GM18870 (cell line): ENCODE data around the gene PIGL.
"Not testable (repeated sequence)": the region's sequence is repeated elsewhere in the genome, so short reads cannot be mapped to it uniquely, and the experiment has no call there.

Experiments used
- ATAC-seq: cut with Tn5 transposase; IDR thresholded peaks from one replicate; pipeline ENCODE4 v1.9.1; 2021; ENCODE audit warnings: moderate library complexity; ENCODE audit not compliant: unreplicated experiment

Gene PIGL

DNA sequence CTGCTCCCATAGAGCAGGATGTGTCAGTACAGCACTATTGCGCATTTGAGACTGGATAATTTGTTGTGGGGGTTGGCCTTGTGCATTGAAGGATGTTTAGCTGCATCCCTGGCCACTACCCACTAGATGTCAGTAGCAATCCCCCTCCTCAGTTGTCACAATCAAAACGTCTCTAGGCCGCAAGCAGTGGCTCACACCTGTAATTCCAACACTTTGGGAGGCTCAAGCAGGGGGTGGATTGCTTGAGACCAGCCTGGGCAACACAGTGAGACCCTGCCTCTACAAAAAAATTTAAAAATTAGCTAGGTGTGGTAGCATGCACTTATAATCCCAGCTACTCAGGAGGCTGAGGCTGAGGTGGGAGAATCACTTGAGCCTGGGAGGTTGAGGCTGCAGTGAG is 87.8 kb downstream of the PIGL start:
- no peak for ATAC-seq

DNA sequence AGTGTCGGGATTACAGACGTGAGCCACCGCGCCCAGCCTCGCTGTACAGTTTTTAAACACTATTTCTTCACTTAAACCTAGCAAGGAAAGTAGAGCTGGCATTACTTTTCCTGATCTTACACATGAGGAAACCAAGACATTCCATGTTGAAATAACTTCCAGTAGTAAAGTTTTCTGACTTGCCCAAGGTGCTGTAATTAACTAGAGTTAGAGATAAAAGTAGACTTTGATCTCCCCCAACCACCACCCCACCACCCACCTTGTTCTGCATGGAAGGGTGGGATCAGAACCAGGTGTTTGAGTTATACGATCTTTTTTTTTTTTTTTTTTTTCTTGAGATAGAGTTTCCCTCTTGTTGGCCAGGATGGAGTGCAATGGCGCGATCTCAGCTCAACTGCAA is 89.2 kb downstream of the PIGL start:
- no peak for ATAC-seq

DNA sequence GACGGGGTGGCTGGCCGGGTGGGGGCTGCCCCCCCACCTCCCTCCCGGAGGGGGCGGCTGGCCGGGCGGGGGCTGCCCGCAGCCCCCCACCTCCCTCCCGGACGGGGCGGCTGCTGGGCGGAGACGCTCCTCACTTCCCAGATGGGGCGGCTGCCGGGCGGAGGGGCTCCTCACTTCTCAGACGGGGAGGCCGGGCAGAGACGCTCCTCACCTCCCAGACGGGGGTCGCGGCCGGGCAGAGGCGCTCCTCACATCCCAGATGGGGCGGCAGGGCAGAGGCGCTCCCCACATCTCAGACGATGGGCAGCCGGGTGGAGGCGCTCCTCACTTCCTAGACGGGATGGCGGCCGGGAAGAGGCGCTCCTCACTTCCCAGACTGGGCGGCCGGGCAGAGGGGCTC is 95.1 kb downstream of the PIGL start:
- ATAC-seq = not testable (repeated sequence)

DNA sequence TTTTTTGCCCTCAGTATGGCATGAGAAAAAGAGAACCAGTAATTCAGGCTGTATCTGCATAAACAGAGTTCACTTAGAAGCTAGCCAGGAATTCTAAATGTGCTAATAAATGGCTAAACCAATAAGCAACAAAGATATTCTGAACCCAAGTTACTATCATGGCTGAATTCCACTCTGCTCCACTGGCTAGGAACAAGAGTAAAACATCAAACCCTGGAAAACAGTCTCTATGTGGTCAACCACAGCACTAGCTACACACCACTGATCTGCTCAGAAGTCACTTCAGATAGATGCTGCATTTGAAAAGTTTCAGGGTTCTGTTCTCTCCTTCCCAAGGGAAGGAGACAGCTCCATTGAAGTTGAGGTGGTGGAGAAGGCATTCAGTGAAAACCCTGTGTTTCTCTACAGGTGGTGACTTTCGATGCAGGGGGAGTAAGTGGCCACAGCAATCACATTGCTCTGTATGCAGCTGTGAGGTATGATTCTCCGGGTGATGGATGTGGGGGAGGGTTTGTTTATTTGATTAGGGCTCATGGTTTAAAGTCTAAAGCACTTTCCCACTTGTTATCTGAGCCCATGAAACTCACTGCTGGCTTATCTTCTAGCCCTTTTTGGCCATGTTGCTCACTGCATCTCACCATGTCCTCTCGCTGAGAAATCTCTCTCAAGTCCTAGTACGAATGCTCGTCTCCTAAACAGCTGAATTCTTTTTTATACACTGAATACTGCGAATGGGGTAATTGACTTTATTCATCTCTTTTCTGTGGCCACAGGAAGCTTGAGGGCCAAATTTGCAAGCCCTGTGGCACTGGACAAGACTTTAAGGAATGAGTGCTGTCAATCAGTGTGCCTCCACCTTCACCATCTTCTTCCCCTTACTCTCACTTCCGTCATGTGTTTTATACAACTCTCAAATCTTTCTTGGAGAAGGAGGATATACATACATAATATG is 96.4 kb downstream of the PIGL start:
- ATAC-seq = no peak

DNA sequence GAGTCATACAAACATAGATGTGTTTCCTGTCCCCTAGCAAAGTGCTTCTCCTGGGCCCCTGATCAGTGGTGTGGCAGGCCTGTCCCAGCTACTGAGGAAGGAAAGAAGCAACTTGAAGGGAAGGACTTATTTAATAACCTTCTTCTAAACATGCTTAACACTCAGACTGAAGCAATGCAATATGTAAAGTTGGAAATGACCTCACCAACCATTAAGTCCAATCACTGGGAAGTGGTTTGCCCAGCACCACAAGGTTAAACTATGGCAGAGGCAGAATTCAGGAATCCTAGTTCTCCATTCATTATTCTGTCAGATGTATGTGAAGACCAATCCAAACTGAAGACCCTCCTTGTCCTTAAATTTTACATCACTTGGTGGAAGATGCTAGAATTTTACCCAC is 97.2 kb downstream of the PIGL start:
- no peak for ATAC-seq

DNA sequence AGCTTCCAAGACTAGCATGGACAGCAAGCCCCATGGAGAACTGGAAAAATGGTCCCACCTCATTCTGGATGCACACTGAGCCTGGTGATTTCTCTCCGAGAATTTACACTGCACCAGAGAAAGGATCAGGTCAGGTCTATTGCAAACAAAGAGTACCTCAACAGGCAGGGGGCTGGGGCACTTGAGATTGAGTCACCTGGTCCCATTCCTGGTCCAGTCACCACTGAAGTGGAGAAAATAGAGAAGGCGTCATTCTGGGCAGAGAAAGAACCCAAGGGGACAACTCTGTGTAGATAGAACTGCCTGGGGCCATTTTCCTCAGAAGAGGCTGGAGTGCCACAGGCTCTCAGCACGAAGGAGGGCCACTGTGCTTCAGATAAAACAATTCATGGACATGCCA is 97.8 kb downstream of the PIGL start:
- ATAC-seq = no peak

DNA sequence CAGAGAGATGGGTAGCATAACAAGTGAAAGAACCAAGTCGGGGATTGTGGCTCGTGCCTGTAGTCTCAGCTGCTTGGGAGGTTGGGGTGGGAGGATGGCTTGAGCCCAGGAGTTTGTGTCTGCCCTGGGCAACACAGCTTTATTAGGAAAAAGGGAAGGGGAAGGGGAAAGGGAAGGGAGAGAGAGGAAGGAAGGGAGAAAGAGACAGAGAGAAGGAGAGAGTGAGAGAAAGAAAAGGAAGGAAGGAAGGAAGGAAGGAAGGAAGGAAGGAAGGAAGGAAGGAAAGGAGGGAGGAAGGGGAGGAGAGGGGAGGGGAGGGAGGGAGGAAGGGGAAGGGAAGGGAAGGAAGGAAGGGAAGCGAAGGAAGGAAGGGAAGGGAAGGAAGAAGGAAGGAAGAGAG is 103.0 kb downstream of the PIGL start:
- no peak for ATAC-seq

DNA sequence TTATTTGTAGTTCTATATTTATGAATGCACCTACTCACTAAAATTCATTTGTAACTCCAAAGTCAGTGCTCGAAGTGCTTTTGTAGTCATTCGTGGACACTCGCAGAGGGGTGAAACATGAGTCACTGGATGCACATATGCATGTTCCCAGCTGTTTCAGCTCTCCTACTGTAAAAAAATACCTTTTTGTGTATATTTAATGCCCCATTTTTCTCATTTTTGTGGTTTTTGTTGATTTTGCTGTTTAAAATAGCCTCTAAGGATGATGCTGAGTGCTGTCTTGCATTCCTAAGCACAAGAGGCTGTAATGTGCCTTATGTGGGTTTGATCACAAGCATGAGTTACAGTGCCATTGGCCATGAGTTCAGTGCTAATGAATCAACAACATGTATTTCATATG is 105.6 kb downstream of the PIGL start:
- no peak for ATAC-seq

DNA sequence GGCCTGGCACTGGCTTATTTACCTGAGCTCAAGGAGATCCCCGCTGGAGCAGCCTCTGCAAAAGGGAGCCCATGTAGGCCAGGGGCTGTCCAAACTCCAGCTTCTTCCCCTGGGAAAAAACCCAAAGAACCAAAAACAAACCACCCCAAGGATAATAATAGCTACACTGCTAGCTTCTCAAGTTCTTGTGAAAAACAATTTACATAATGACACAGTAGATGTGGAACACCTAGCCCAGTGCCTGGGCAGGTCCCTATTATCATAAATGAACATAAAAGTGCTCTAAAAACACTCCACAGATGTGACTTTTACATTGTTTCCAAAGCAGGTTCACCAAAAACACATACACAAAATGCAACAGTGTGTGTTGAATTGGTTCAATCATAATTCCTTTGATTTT is 109.0 kb downstream of the PIGL start:
- no peak for ATAC-seq

DNA sequence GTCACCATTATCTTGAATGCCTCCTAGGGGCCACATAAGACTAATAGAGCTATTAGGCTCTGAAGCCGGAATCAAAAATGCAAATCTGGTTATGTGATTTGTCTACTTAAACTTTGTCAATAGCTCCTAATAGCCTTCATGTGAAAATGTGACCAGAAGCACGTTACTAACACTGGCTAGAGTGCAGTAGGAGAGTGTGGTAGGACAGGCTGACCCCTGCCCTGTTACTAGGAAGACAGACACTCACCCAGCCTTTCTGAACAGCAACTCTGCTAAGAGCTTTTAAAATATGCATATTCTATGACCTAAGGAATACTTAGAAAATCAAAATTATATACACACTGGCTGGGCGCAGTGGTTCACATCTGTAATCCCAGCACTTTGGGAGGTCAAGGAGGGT is 110.0 kb downstream of the PIGL start:
- ATAC-seq = no peak

DNA sequence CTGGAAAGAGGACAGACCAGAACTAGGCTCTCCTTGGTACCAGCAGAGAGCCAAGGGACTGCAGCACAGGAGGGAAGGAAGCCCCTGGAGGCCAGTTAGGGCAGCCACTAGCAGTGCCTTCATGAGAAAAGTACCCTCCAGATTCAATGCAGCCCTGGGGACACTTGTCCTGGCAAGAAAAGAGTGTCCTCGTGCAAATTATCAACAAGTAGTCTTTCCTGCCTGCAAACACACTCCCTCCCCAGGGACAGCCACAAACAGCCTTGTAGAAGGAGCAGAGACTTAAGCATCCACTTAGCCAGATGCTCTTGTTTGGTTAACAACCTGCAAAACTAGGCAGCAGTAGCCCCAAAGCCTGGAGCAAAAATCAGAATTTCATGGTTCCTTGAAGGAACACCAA is 112.0 kb downstream of the PIGL start:
- ATAC-seq = no peak

DNA sequence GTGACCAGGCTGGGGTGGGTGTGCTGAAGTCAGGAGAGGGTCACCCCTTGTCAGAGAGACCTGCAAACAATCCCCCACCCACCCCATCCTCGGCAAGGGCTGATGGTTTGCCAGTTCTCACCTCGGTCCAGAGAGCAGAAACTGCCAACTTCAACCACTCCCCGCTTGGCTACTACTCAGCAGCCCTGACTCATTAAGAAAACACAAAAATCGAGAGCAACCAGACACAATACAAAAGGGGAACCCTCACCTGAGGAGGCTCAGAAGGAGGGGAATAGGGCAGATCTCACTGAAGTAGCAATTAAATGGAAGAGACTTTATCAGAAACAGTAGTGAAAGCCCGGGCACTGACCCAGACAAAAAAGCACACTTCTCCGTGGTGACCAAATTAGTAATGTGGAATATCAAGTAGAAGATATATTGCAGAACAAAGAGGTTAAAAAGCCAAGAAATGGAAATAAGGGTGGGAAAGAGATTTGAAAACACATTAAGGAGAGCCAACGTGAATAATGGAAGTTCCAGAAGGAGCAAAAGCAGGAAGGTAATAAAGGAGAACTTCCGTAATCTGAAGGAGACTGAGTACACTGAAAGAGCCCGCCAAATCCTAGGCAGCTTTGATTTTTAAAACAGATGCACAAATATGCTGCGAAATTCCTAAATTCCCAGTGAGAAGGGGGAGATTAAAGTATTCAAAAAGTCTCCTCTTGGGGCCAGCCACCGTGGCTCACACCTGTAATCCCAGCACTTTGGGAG is 112.7 kb downstream of the PIGL start:
- ATAC-seq = no peak

DNA sequence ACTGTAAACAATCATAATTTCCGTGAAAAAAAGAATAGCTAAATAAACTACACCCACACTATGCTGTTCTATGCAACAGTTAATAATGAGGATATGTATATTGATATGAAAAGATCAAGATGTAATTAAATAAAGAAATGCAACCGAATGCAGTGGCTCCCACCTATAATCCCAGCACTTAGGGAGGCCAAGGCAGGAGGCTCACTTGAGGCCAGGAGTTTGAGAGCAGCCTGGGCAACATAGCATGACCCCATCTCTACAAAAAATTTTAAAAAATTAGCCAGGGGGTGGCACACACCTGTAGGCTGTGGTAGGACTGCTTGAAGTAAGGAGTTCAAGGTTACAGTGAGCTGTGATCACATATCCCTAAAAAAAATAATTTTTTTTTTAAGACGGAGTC is 121.4 kb downstream of the PIGL start:
- no peak for ATAC-seq

DNA sequence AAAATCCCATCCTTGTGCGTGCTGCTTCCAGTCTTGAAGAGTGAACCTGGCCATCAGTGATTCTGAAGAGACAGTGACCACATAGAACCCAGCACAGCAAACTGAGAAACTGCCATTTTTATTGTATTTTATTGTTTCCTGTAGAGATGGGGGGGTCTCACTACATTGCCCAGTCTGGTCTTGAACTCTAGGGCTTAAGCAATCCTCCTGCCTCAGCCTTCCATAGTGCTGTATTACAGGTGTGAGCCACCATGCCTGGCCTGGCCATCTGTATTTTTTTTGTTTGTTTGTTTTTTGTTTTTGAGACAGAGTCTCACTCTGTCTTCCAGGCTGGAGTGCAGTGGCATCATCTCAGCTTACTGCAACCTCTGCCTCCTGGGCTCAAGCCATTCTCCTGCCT is 122.4 kb downstream of the PIGL start:
- no peak for ATAC-seq

DNA sequence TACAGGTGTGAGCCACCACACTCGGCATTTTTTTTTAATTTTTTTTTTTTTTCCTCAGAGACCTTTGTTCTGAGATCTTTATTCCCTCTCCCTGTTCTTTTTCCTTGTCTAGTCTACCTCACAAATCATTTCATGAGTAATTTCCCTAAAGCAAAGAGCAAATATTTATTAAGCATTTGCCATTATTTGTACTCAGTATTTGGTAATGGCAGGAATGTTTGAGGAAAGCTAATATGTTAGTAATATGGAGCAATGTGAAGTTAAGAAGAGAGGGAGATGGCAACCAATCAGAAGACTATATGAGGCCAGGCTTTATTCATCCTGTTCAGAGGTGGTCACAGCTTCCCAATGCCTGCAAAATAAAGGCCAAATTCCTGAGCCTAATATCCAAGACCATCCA is 122.9 kb downstream of the PIGL start:
- ATAC-seq = no peak

DNA sequence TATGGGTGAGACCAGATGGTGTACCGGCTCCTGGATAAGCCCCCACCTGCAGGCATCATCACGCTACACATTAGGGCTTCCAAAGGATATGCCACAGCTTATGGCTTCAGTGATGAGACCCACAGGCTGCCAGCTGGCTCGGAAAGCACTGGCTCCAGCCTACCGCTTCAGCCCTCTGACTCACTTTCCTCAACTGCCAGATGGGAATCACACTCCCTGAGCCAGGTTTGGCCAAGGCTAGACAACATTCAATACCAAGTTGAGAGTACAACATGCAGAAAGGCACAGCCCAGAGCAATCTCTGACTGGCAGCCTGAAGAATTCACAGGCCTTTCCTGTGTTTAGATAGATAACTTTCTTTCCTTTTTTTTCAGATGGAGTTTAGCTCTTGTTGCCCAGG is 126.0 kb downstream of the PIGL start:
- ATAC-seq = no peak

DNA sequence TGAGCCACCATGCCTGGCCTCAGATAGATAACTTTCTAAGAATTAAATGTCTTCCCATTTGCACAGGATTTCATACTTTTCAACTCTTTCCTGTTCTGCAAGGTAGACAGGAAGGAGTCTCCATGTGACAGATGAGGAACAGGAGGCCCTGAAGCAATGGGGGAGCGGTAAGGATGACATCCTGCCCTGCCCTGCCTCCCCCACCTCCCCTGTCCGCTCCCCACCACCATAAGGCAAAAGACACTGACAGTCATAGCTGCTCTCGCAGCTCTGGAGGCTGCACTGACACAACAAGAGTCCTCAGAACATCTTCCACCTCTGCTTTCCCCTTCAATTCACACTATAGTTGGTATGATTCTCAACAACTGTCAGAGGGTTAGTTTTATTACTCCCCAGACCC is 126.6 kb downstream of the PIGL start:
- no peak for ATAC-seq

DNA sequence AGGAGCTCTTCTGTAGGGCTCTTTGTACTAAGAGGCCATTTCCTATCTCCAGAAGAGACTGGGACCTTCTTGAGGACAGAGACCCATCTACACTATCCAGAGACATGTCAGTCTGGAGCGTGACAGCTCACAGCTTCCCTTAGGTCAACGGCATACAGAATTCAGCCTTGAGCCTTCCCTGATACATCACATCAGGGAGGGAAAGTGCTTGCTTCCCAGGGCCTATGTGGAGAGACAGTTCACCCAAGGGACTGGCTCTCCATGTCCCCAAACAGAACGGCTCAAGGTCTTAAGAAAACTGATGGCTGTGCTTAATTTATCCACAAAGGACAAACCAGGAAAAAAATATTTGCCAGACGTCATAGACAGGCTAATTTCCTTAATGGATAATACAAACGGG is 128.6 kb downstream of the PIGL start:
- ATAC-seq = no peak

DNA sequence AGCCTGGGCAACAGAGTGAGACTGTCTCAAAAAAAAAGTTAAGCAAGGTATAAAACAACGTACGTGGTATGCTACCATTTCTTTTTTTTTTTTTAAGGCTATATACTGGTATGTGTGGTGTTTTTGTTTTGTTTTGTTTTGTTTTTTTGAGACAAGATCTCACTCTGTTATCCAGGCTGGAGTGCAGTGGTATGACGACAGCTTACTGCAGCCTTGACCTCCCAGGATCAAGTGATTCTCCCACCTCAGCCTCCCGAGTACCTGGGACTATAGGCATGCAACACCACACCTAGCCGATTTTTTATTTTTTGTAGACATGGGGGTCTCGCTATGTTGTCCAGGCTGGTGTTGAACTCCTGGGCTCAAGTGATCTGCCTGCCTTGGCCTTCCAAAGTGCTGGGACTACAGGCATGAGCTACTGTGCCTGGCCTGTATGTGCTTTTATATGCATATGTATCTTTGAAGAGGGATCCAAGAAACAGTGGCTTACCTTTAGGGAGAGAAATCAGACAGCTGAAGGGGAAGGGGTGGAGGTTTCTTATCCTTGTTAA is 129.8 kb downstream of the PIGL start:
- ATAC-seq = no peak

DNA sequence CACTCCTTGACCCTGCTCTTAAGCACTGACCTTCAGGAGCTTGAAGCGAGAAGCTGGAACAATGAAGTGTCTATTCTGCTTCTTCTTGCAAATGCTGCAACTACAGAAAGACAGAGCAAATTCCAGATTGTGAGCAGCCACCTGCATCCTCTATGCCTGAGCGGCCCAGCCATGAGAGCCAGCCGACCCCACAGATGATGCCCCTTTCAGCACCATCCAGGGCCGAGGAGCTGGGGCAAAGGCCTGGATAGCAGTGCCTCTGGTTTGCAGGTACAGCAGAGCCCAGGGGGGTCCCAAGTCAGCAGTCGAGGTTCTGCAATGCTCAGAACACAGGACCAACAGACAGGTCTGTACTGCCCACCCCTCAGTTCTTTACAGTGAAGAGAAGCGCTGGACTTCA is 131.6 kb downstream of the PIGL start:
- ATAC-seq = no peak

DNA sequence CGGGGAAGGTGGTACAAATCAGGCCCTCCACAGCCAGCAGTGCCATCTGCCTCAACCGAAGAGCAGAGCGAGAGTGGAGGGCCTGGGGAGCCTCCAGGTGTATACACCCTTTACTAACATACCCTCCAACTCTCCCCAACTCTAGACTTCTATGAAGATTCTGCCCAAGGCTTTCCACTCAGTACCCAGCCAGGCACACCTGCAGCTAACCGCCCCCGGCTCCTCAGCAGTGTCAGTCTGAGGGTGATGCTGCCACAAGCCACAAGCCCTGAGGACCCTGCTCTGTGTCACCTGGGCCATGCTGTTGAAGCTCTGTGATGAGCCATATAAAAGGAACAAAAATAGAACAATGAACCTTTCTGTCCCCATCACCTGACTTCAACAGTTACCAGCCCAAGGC is 132.4 kb downstream of the PIGL start:
- ATAC-seq = no peak

DNA sequence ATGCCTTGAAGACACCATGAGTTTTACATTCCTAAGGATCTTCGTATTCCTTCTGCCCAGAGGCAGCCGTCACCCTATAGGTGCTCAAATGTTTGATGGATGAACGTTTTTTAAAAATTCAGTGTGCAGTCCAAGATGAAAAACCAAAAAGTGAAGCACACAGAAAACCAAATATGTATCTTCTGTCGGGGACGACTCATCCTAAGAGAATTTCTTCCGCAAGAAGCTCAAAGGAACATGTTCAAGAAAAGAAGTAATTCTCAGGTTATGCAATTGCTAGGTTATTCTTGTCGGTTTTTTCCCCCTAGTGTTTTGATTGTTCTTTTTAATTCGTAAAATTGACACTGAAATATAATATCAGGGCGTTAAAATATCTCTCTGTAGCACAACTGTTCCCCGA is 134.8 kb downstream of the PIGL start:
- no peak for ATAC-seq
